Adipose tissue (tissue), 3 donors: ENCODE results near the gene SLC2A1. TPM values are rescaled to one million over a fixed set of nuclear protein-coding genes. Genes with fewer than 3 reads are reported as not detected.

Experiments
- H3K27ac ChIP-seq: one replicate; pipeline ENCODE4 v1.5.1; 2013; ENCODE audit warnings: low read depth, low read length
- WGBS, 3 donors: extraction: QIAGEN DNeasy Blood & Tissue Kit; methylation state at CpG; one replicate each; pipeline ENCODE4 v1.1.7; 2013; 5-methylcytosine and 5-hydroxymethylcytosine counted together
- polyA plus RNA-seq, 3 donors: library from polyadenylated mRNA; stranded (reverse); fragments of 200-250 nt; gene quantifications; one replicate each; pipeline ENCODE4 v1.2.3, GENCODE V29; 2013
- donor health status: healthy with polysubstance abuse.
- donor health status: Bipolar disorder and iron deficiency.
- donor health status: healthy.

SLC2A1 gene
- polyA plus RNA-seq, 3 donors, result 4.4 to 25.4 (median 6.6) TPM

DNA sequence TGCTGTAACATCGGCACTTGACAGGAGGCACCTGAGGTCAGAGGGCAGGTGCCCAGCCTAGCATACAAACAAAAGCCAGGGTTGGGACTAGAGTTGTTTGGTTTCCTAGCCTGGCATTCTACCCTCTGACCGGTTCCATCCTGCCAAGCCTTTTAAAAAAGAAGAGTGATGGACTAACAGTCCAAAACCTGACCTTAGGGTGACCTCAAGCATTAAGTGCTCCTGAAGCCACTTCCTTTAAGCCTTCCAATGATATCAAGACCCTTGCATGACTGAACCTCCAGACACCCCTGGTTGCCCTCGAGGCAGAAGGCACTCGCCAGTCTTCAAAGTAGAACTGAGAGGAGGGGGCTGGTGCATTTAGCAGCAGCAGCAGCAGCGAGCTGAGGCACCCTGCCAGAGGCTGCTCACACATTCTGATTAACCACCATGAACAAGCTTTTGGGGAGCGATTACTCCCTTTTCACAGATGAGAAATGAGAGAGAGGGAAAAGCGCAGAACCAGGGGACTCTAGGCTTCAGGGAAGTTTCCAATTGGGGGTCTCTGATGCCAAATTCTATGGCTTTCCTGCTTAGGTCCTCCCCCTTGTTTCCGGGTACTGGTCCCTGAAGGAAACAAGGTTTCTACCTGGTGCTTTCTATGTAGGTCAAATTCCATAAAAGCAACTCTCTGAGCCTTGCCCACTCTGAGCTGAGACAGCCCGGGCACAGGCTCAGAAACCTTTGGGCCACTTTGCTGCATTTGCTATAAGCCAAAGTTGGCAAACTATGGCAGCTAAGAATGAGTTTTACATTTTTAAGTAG is 9.2 kb downstream of the SLC2A1 start:
- 65 to 73% (median 67%) methylated on average over 9 of the region's 9 CpGs for WGBS, 3 donors
- no peak overlapping the region for H3K27ac ChIP-seq

DNA sequence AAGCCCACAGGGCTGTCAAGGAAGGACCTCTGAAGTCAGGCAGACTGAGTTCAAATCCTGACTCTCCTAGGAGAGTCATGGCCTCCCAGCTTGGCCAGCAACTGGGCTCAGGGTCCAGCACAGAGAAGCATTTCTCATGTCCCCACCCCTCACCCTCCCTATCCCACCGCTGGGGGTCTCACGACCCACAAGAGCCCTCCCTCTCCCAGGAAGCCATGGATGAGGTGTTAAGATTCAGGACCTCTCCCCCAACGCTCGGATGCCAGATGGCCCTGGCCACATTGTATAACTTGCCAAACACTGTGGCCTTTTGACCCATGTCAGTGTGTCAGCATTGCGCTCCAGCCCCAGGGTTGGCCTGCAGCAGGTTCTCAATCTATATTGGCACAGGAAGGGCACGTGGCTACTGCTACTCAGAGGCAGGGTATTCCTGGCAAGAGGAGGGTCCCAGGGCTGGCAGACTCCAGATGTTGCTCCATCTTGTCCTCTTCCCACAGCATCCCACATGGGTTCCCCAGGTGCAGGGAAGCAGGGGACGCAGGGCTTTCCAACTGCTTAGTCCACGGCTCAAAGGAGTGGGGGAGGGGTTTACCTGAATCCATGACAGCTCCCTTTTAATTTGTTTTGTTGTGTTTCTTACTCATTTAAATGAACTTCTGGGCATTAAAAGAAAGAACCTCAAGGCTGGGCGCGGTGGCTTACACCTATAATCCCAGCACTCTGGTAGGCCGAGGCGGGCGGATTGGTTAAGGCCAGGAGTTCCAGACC is 10.5 kb downstream of the SLC2A1 start:
- H3K27ac ChIP-seq, result no peak overlapping the region
- 80 to 86% (median 80%) methylated on average over 13 of the region's 13 CpGs for WGBS, 3 donors

DNA sequence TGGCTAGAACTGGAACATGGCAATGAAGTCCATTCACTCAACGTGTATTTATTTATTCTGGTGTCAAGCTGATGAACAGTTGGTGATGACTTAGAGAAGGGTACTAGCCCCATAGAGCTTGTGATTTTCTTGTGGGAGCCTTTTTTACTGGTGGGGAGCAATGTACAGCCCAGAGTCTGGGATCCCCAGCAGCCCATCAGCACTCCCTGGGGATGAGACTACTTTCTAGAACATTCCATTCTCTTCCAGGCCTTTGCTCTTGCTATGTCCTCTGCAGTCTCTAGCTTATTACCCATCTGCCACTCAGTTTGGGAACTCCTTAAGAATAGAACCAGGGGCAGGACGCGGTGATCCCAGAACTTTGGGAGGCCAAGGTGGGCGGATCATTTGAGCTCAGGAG is 11.6 kb downstream of the SLC2A1 start:
- 80 to 93% (median 86%) methylated on average over 4 of the region's 4 CpGs for WGBS, 3 donors
- H3K27ac ChIP-seq, result no peak overlapping the region

DNA sequence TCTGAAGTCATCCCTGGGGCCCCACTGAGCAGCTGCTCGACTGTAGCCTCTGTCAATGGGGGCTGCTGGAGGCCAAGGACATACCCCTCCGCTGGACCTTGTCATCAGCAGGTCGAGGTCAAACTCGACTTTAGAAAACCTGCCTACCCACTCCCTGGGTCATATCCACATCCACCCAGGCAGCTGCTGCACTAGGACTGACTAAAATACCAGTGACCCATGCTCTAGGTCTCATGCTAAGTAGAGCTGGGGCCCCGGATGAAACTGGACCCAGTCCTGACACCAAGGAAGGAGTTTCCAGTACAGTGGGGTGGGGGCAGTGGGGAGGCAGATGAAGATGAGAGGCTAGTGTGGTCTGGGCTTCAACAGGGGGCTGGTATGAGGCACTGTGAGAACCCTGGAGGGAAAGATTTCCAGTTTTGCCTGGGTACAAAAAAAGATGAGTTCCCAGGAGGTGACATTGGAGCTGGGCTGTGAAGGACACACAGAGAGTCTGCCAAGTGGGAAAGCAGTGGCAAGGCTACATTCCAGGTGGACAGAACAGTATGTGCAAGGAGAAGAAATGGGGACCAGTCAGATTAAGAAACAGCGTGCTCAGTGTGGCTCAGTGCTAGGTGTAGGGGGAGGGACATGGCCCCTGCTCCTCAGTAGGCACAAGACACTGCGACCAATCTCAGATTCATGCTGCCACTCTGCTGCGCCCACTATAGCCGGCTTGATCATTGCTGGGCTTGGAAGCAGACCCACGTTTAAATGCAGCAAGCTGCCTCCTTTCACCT is 12.4 kb downstream of the SLC2A1 start:
- WGBS, 3 donors, result 67 to 82% (median 75%) methylated on average over 10 of the region's 10 CpGs
- H3K27ac ChIP-seq, result no peak overlapping the region

DNA sequence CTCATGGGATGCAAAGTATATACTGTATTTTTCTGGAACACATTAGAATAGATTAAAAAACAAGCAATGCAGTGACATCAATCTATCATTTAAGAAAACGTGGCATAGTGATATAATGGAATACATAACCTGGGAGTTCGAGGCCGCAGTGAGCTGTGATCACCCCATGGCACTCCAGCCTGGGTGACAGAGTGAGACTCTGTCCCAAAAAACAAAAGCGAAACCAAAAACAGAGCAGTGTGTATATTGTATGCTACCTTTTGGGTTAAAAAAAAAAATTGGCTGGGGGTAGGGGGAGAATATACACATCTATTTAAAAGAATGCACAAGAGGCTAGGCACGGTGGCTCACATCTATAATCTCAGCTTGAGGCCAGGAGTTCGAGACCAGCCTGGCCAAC is 13.5 kb downstream of the SLC2A1 start:
- 71 to 90% (median 80%) methylated on average over 6 of the region's 6 CpGs for WGBS, 3 donors

DNA sequence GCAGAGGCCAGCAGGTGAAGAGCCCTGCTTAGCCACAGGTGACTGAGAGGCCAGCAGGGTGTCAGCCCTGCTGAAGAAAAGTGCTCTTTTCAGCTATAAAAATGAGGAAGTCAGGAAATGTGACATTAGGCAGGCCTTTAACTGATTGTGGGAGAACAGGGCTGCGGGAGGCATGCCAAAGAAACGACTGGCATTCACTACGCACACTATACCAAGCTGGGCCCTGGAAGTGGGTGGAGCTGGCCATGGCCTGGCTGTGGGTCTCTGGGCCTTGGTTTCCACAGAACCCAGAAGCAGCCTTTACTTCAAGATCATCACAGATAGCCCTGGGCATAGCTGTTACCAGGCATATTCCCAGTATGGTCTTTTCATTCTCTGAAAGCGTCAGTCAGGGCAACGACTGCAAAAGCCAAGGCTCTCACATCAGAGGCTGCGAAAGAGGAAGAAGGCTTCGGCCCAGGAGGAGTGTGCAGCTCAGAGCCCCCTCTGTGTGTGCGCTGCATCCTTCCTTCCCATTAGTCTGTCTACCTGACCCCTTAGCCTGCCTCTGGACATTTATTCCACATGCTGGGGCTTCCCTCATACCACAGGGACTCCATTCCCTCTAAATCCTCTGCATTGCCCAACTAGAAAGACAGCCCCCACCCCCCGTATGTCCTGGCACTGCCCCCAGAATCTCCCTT is 14.3 kb downstream of the SLC2A1 start:
- no peak overlapping the region for H3K27ac ChIP-seq
- WGBS, 3 donors, result 46 to 51% (median 50%) methylated on average over 9 of the region's 9 CpGs

More for the DNA sequence above, 13.5 kb downstream of the SLC2A1 start:
- no peak overlapping the region for H3K27ac ChIP-seq

DNA sequence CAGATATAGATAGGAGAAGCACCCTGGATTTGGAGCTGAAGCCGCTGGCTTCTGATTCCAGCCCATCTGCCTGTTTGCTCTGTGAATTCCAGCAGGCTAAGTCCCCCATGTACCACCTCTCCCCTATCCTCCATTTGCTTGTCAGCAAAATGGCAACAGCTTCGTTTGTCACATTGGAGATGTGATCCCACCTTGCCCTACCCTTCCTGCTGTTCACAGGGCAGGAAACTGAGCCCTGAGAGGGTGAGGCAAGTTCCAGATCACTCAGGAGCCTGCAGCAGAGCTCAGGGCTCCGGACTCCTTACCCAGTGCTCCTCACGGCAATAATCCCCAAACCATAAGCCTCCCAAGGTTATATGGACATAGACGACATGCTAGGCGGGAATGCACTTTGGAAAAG is 14.9 kb downstream of the SLC2A1 start:
- WGBS, 3 donors, result 67 to 79% (median 77%) methylated on average over 6 of the region's 6 CpGs
- H3K27ac ChIP-seq, result no peak overlapping the region

DNA sequence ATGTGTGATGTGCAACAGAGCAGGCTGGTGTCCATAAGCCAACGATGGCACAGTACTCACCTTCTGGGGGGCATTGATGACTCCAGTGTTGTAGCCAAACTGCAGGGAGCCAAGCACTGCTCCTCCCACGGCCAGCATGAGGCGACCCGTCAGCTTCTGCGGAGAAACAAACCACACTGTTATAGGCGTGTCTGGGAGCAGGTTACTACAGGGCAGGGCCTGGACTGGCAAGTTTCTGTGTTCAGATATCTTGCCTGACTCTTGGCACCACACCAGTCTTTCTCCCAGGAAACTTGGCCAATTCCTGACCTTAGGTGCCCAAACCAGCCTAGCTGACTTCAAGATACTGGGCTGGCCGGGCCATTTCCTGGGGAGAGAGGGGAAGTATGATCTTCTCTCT is 15.5 kb downstream of the SLC2A1 start:
- WGBS, 3 donors, result 8 to 63% (median 43%) methylated on average over 7 of the region's 7 CpGs
- H3K27ac ChIP-seq, result no peak overlapping the region

DNA sequence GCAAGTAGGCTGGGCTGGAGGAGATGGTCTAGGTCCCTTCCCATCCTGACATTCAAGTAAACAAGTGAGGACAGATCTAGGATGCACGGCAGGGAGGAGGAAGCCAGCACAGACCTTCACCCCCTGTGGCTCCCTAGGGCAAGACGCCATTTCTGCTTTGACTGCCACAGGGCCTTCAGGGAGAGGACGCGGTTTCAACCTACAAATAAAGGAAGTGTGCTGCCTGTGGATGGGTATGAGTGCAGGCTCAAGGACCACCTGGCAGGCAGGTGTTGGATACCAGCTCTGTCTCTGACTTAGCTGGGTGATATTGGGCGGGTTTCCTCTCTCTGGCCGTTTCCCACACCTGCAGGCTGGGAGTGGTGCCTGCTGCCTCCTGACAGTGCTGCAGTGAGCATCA is 16.2 kb downstream of the SLC2A1 start:
- H3K27ac ChIP-seq, result no peak overlapping the region
- WGBS, 3 donors, result 62 to 74% (median 70%) methylated on average over 6 of the region's 6 CpGs

DNA sequence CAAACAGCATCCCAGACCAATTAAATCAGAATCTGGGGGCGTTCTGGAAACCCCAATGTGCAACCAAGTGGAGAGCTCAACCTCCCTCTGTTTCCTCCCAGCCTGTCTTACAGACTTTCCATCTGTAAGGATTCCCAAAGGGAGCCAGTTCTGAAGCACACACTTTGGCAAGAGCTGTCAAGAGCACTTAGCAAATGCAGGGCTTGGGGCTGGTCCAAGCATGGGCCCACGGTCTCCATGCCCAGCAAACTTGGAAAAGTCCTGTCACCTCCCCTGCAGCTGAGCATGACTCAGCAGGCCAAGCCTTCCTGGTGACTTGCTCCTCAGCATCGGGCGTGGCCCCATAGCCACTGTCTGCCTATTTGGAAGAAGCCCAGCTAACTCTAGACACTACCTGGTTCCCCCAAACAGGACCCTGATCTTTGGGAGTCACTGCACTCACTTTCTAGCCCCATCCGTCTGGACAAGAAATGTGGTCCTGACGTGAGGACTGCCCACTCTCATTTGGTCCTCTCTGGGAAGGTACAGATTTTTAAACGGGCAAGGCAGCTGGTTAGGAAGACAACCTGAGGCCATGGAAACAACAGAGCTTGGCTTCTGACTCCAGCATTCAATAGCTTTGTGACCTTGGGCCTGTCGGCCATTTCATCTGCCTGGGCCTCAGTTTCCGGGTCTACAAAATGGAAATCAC is 16.9 kb downstream of the SLC2A1 start:
- H3K27ac ChIP-seq, result no peak overlapping the region
- 59 to 63% (median 60%) methylated on average over 9 of the region's 9 CpGs for WGBS, 3 donors

DNA sequence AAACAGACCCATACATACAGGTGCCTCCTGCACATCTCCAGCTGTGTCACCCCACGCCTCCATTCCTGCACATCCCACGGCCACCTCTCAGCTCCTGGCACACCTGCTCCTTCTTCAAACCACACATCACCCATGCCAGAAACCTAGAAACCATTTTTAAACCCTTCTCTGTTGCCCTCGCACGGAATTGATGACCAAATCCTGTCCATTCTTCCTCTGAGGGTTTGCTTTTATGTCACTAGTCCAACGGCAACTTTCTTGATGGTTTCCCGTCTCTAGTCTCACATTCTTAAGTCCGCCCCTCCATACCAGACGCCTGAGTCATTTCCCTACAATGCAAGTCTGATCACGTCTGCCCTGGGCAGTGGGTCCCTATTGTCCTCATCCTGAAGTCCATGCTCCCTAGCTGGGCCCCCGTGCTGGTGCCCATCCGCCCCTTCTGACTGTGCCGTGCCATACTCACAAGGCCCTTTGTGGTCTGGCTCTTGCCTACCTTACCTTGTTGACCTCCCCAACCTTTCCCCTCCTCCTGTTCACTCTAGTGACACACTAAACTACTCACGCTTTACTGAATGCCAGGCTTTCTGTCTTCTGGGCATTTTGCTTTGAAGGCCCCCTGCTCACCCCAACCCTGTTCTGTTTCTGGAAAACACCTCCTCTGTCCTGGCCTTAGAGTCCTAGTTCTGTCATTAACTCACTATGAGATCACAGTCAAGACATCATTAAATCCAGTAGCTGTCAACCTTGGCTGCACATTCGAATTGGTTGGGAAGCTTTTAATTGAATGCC is 17.6 kb downstream of the SLC2A1 start:
- WGBS, 3 donors, result 66 to 89% (median 66%) methylated on average over 14 of the region's 14 CpGs
- no peak overlapping the region for H3K27ac ChIP-seq

DNA sequence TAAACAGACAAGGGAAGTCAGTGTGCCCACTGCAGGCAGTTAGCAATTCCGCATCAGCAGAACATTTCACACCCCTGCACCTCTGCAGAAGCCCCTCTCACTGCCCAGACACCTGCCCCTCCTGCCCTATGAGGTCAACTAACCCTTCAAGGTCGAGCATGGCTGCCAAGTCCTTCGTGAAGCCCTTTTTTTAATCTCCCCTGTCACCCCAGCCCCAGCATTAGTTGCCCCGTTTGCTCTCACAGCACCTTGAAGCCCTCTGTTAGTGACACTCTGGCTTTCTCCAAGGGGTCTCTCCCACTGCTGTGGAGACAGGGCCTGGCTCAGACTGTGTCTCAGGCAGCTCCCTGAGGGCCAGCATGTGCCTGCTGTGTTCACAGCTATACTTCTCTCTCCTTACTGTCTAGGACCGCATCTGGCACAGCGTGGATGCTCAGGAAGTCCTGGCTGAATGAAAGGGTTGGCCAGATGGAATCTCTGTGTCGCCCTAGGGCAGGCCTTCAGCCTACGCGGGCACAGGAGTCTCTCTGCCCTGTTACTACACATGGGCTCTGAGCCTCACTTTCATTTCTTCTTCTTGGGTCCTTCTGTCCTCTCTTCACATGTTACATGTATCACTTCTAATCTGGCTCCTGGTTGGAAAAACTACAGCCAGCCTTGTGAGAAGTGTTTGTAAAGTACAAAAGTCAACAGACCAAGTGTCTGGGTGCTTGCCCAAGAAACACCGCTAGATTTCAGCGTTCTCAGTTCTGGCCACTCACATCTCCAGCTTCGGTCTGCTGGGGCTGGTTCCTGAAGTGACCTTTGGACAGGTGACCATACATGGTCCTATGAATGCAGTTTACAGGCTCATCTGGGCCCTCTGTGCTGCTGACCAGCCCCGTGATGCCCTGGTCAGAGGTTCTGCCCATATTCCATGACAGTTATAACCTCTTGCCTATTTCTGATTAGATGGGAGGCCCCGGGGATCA is 19.7 kb downstream of the SLC2A1 start:
- no peak overlapping the region for H3K27ac ChIP-seq
- WGBS, 3 donors, result 55 to 86% (median 80%) methylated on average over 14 of the region's 14 CpGs

DNA sequence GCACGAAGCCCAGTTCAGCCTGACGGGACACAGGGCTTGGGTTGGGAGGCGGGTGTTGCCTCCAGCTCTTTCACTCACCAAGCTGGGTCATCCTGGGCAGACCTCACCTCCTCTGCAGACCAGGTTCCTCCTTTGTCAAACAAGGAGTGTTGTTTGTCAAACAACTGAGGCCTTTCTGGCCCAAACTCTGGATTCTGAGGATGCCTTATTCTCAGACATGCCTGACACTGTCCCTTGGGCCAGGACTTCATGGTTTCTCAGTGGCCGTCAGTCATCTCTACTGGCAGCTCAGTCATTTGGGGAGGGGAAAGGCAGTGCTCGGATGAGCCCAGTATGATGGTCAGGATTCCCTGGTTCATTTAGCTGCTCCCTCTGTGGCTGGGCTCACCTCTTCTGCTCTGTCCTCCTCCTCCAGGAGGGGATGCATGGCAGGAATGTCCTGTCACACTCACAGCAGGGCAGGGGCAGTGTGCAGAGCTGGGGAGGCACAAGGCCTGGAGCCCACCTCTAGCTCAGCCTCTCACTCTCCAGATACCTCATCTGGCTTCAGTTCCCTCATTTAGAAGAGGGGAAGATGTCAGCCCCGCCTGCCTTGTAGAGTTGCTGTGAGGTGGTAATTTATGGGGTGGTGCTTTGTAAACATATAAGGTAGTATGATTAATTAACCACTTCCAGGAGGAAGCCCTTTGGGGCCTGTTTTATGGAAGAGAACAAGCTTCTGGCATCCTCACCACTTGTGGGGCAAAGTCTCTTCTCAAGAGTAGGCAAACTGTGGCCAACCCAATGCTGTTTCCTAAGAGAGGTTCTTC is 20.6 kb downstream of the SLC2A1 start:
- 73 to 96% (median 82%) methylated on average over 6 of the region's 6 CpGs for WGBS, 3 donors
- no peak overlapping the region for H3K27ac ChIP-seq

DNA sequence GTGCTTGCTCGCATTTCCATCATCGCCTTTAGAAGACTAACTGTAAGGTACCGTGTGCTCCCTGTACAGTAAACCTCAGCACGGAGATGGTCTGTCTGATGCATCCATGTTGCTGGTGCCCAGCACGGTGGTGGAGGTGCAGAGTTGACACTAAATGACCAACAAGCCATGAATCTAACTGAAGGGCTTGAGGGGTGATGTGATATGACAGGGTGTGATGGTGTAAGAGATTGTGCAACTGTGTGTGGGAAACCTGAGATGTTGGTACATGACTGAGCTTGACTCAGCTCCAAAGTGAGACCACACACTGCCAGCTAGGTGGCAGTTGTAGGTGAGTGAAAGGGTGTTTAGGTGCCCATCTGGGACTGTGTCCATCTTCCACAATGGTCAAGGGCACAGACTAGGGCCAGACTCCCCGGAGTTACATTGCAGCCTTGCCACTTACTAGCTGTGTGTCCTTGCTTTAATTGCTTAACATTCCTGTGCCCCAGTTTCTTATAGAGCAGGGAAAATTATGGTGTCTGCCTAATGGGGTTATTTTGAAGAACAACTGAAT is 21.4 kb downstream of the SLC2A1 start:
- WGBS, 3 donors, result 74 to 93% (median 79%) methylated on average over 6 of the region's 6 CpGs
- H3K27ac ChIP-seq, result no peak overlapping the region
